ENCODE data around the gene BAX. TPM values are rescaled to one million over a fixed set of nuclear protein-coding genes. Genes with fewer than 3 reads are reported as not detected.
A peak's percentile ranks its signal among the peaks of the same experiment; 100 is the strongest.

The BAX gene
- total and polyA plus RNA-seq, 2 of the 13 experiments (the other 11 are each of a cell fraction or from before 2014, with no cell fraction given), result 139 to 176 TPM

DNA sequence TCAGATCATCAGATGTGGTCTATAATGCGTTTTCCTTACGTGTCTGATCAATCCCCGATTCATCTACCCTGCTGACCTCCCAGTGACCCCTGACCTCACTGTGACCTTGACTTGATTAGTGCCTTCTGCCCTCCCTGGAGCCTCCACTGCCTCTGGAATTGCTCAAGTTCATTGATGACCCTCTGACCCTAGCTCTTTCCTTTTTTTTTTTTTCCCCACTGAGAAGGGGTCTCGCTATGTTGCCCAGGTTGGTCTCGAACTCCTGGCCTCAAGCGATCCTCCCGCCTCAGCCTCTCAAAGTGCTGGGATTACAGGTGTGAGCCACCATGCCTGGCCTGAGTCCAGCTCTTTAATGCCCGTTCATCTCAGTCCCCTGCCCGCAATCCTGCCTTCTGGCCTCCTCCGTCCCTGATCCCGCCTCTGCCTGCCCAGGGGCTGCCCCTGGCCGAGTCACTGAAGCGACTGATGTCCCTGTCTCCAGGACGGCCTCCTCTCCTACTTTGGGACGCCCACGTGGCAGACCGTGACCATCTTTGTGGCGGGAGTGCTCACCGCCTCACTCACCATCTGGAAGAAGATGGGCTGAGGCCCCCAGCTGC is 6.5 kb downstream of the BAX start (continued):
- TF ChIP-seq, protein P1, sequence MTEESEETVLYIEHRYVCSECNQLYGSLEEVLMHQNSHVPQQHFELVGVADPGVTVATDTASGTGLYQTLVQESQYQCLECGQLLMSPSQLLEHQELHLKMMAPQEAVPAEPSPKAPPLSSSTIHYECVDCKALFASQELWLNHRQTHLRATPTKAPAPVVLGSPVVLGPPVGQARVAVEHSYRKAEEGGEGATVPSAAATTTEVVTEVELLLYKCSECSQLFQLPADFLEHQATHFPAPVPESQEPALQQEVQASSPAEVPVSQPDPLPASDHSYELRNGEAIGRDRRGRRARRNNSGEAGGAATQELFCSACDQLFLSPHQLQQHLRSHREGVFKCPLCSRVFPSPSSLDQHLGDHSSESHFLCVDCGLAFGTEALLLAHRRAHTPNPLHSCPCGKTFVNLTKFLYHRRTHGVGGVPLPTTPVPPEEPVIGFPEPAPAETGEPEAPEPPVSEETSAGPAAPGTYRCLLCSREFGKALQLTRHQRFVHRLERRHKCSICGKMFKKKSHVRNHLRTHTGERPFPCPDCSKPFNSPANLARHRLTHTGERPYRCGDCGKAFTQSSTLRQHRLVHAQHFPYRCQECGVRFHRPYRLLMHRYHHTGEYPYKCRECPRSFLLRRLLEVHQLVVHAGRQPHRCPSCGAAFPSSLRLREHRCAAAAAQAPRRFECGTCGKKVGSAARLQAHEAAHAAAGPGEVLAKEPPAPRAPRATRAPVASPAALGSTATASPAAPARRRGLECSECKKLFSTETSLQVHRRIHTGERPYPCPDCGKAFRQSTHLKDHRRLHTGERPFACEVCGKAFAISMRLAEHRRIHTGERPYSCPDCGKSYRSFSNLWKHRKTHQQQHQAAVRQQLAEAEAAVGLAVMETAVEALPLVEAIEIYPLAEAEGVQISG (CRISPR knock-in tag; IDR thresholded peaks at IDR 0.05), result no peak; the same call in 1 of the 2 replicates
- TF ChIP-seq ZNF263 (CRISPR knock-in tag; IDR thresholded peaks at IDR 0.05) (peak; percentile 24), ZFP37 (CRISPR knock-in tag; IDR thresholded peaks at IDR 0.05; ENCODE audit: borderline replicate concordance) (no peak), NPAS2 (CRISPR knock-in tag; IDR thresholded peaks at IDR 0.05; ENCODE audit: borderline replicate concordance) (no peak), NFE2 (CRISPR knock-in tag; IDR thresholded peaks at IDR 0.05) (no peak), ZNF121 (CRISPR knock-in tag; IDR thresholded peaks at IDR 0.05) (peak; percentile 98), TCF7 (IDR thresholded peaks at IDR 0.05; ENCODE audit: low read depth) (no peak), LCORL (IDR thresholded peaks at IDR 0.05) (no peak), LCORL (CRISPR knock-in tag; IDR thresholded peaks at IDR 0.05) (no peak), ZNF660 (CRISPR knock-in tag; IDR thresholded peaks at IDR 0.05; ENCODE audit: borderline replicate concordance, low read depth) (no peak), IRF2 (CRISPR knock-in tag; IDR thresholded peaks at IDR 0.05) (no peak), MEIS2 (CRISPR knock-in tag; IDR thresholded peaks at IDR 0.05) (no peak), SP140L (CRISPR knock-in tag; IDR thresholded peaks at IDR 0.05; ENCODE audit: borderline replicate concordance) (no peak), ZSCAN21 (CRISPR knock-in tag; IDR thresholded peaks at IDR 0.05; ENCODE audit: borderline replicate concordance) (peak; percentile 32; the same call in 1 of the 2 replicates), PHF21A (CRISPR knock-in tag; IDR thresholded peaks at IDR 0.05) (no peak), TSC22D2 (CRISPR knock-in tag; IDR thresholded peaks at IDR 0.05; ENCODE audit: borderline replicate concordance) (no peak), POLR2AphosphoS5 (IDR thresholded peaks at IDR 0.05; ENCODE audit: low read depth, low read length) (no peak)
- TF ChIP-seq, protein P2, sequence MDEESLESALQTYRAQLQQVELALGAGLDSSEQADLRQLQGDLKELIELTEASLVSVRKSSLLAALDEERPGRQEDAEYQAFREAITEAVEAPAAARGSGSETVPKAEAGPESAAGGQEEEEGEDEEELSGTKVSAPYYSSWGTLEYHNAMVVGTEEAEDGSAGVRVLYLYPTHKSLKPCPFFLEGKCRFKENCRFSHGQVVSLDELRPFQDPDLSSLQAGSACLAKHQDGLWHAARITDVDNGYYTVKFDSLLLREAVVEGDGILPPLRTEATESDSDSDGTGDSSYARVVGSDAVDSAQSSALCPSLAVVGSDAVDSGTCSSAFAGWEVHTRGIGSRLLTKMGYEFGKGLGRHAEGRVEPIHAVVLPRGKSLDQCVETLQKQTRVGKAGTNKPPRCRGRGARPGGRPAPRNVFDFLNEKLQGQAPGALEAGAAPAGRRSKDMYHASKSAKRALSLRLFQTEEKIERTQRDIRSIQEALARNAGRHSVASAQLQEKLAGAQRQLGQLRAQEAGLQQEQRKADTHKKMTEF (CRISPR knock-in tag; IDR thresholded peaks at IDR 0.05), result no peak
- TF ChIP-seq, protein P3, sequence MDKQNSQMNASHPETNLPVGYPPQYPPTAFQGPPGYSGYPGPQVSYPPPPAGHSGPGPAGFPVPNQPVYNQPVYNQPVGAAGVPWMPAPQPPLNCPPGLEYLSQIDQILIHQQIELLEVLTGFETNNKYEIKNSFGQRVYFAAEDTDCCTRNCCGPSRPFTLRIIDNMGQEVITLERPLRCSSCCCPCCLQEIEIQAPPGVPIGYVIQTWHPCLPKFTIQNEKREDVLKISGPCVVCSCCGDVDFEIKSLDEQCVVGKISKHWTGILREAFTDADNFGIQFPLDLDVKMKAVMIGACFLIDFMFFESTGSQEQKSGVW (CRISPR knock-in tag; IDR thresholded peaks at IDR 0.05; ENCODE audit: borderline replicate concordance), result no peak
- TF ChIP-seq, protein P4, sequence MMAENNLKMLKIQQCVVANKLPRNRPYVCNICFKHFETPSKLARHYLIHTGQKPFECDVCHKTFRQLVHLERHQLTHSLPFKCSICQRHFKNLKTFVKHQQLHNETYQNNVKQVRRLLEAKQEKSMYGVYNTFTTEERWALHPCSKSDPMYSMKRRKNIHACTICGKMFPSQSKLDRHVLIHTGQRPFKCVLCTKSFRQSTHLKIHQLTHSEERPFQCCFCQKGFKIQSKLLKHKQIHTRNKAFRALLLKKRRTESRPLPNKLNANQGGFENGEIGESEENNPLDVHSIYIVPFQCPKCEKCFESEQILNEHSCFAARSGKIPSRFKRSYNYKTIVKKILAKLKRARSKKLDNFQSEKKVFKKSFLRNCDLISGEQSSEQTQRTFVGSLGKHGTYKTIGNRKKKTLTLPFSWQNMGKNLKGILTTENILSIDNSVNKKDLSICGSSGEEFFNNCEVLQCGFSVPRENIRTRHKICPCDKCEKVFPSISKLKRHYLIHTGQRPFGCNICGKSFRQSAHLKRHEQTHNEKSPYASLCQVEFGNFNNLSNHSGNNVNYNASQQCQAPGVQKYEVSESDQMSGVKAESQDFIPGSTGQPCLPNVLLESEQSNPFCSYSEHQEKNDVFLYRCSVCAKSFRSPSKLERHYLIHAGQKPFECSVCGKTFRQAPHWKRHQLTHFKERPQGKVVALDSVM (CRISPR knock-in tag; IDR thresholded peaks at IDR 0.05), result peak; percentile 89
- TF ChIP-seq, protein P5, sequence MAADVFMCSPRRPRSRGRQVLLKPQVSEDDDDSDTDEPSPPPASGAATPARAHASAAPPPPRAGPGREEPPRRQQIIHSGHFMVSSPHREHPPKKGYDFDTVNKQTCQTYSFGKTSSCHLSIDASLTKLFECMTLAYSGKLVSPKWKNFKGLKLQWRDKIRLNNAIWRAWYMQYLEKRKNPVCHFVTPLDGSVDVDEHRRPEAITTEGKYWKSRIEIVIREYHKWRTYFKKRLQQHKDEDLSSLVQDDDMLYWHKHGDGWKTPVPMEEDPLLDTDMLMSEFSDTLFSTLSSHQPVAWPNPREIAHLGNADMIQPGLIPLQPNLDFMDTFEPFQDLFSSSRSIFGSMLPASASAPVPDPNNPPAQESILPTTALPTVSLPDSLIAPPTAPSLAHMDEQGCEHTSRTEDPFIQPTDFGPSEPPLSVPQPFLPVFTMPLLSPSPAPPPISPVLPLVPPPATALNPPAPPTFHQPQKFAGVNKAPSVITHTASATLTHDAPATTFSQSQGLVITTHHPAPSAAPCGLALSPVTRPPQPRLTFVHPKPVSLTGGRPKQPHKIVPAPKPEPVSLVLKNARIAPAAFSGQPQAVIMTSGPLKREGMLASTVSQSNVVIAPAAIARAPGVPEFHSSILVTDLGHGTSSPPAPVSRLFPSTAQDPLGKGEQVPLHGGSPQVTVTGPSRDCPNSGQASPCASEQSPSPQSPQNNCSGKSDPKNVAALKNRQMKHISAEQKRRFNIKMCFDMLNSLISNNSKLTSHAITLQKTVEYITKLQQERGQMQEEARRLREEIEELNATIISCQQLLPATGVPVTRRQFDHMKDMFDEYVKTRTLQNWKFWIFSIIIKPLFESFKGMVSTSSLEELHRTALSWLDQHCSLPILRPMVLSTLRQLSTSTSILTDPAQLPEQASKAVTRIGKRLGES (CRISPR knock-in tag; IDR thresholded peaks at IDR 0.05; ENCODE audit: borderline replicate concordance), result no peak
